Hepatocyte (in vitro differentiated cells): ENCODE measurements around the gene SERPINE1. TPM values are rescaled to one million over a fixed set of nuclear protein-coding genes. Genes with fewer than 3 reads are reported as not detected.
A peak's percentile ranks its signal among the peaks of the same experiment; 100 is the strongest.

Source experiments
- DNase-seq: peaks from one replicate; pipeline ENCODE4 v3.0.0-alpha.2; 2016; ENCODE audit warnings: low spot score
- H2AFZ ChIP-seq: fragments of 200-600 bp; sonication (generic); 2 replicates; pipeline ENCODE4 v1.6.0; 2016; ENCODE audit warnings: antibody characterized with exemption, mild to moderate bottlenecking
- H3K27ac ChIP-seq: fragments of 200-600 bp; sonication (generic); 2 replicates; pipeline ENCODE4 v1.5.1; 2016; ENCODE audit warnings: mild to moderate bottlenecking
- H3K27me3 ChIP-seq: fragments of 200-600 bp; sonication (generic); 2 replicates; pipeline ENCODE4 v1.6.1; 2016
- H3K36me3 ChIP-seq: fragments of 200-600 bp; sonication (generic); replicated peaks from 2 replicates; pipeline ENCODE4 v1.5.1; 2016; ENCODE audit warnings: low read depth; ENCODE audit not compliant: insufficient read depth
- H3K4me1 ChIP-seq: fragments of 200-600 bp; sonication (generic); 2 replicates; pipeline ENCODE4 v1.5.1; 2016; ENCODE audit warnings: mild to moderate bottlenecking, moderate library complexity; ENCODE audit not compliant: insufficient read depth
- H3K4me2 ChIP-seq: fragments of 200-600 bp; sonication (generic); 2 replicates; pipeline ENCODE4 v1.6.0; 2016
- H3K4me3 ChIP-seq: fragments of 200-600 bp; sonication (generic); 2 replicates; pipeline ENCODE4 v1.5.1; 2016; ENCODE audit warnings: mild to moderate bottlenecking
- H3K79me2 ChIP-seq: fragments of 200-600 bp; sonication (generic); 2 replicates; pipeline ENCODE4 v1.6.0; 2017; ENCODE audit warnings: mild to moderate bottlenecking
- H3K9me2 ChIP-seq: fragments of 200-600 bp; sonication (generic); replicated peaks from 2 replicates; pipeline ENCODE4 v1.6.0; 2017; ENCODE audit warnings: mild to moderate bottlenecking; ENCODE audit not compliant: insufficient read depth
- H3K9me3 ChIP-seq: fragments of 200-600 bp; sonication (generic); 2 replicates; pipeline ENCODE4 v1.5.1; 2016; ENCODE audit warnings: low read depth, mild to moderate bottlenecking
- H4K20me1 ChIP-seq: fragments of 200-600 bp; sonication (generic); 2 replicates; pipeline ENCODE4 v1.6.0; 2016; ENCODE audit warnings: mild to moderate bottlenecking; ENCODE audit not compliant: insufficient read depth, poor library complexity, severe bottlenecking
- CTCF ChIP-seq: fragments of 200-600 bp; sonication (generic); IDR thresholded peaks from 2 replicates; pipeline ENCODE4 v1.5.1; 2016; ENCODE audit warnings: antibody characterized with exemption, mild to moderate bottlenecking; ENCODE audit not compliant: poor library complexity
- EZH2 ChIP-seq: fragments of 200-600 bp; sonication (generic); IDR thresholded peaks from 2 replicates; pipeline ENCODE4 v1.6.1; 2016; ENCODE audit warnings: antibody characterized with exemption, mild to moderate bottlenecking, borderline replicate concordance
- EZH2phosphoT487 ChIP-seq: fragments of 200-600 bp; sonication (generic); IDR thresholded peaks from one replicate; pipeline ENCODE4 v1.6.1; 2018; ENCODE audit warnings: antibody characterized with exemption, mild to moderate bottlenecking, low read depth, moderate library complexity; ENCODE audit not compliant: unreplicated experiment, severe bottlenecking
- WGBS: methylation state at CpG from one replicate; pipeline ENCODE4 v1.1.6; 2016; ENCODE audit warnings: low lambda C conversion rate; ENCODE audit errors: missing lambda C conversion rate; 5-methylcytosine and 5-hydroxymethylcytosine counted together
- polyA plus RNA-seq: library from polyadenylated mRNA; unstranded; fragments of >200 nt; fragmentation: Nextera tagmentation; extraction: Ambion mirVana; gene quantifications from 2 replicates; pipeline ENCODE4 v1.2.1, GENCODE V29; 2016
- total RNA-seq: library from RNA; depleted of rRNA; stranded (reverse); fragments of >200 nt; gene quantifications from 2 replicates; pipeline ENCODE4 v1.2.3, GENCODE V29; 2014

SERPINE1 gene
- total and polyA plus RNA-seq, 2 experiments from 2014 or later: 98.2 to 185 TPM

- Histone ChIP-seq H3K4me2 (no peak overlapping the region), H3K79me2 (no peaks in the 10 kb centered on the region), H2AFZ (no peak overlapping the region), H3K4me3 (no peak overlapping the region), H3K27me3 (peaks cover 98% of the 10 kb centered on the region), H3K36me3 (no peaks in the 10 kb centered on the region), H3K9me3 (no peaks in the 10 kb centered on the region), H4K20me1 (no peaks in the 10 kb centered on the region), H3K27ac (no peak overlapping the region), H3K4me1 (peaks cover 20% of the 10 kb centered on the region), H3K9me2 (no peaks in the 10 kb centered on the region)
- TF ChIP-seq EZH2phosphoT487: no peak
- TF ChIP-seq CTCF: no peak
- peak; percentile 20 for TF ChIP-seq EZH2
- no peak for DNase-seq
- WGBS: 11% methylated on average over 17 of the region's 17 CpGs
Observed at GRCh38 chr7:101170617-101171441, 43.9 kb downstream of the SERPINE1 start.

- 9% methylated on average over 11 of the region's 13 CpGs for WGBS
- Histone ChIP-seq H3K9me3 (no peaks in the 10 kb centered on the region), H4K20me1 (no peaks in the 10 kb centered on the region), H3K4me2 (no peak overlapping the region), H3K4me1 (peaks cover 20% of the 10 kb centered on the region), H3K27ac (no peak overlapping the region), H3K27me3 (peaks cover 97% of the 10 kb centered on the region), H2AFZ (no peak overlapping the region), H3K4me3 (no peak overlapping the region), H3K79me2 (no peaks in the 10 kb centered on the region), H3K36me3 (no peaks in the 10 kb centered on the region), H3K9me2 (no peaks in the 10 kb centered on the region)
- TF ChIP-seq EZH2phosphoT487 (no peak), EZH2 (no peak), CTCF (no peak)
- DNase-seq: no peak
Observed at GRCh38 chr7:101171442-101171837, 44.5 kb downstream of the SERPINE1 start.

GRCh38 chr7:101172005-101172853 lies 45.3 kb downstream of the SERPINE1 start:
- WGBS: 2% methylated on average over 68 of the region's 79 CpGs
- no peaks in the 10 kb centered on the region for H3K9me3 ChIP-seq

More at GRCh38 chr7:101172005-101172853, 45.3 kb downstream of the SERPINE1 start:
- Histone ChIP-seq H3K36me3 (no peaks in the 10 kb centered on the region), H4K20me1 (no peaks in the 10 kb centered on the region), H3K4me2 (peak overlapping the region; percentile 70), H3K9me2 (no peaks in the 10 kb centered on the region), H3K27me3 (peaks cover 98% of the 10 kb centered on the region), H3K4me3 (no peak overlapping the region), H3K4me1 (peaks cover 20% of the 10 kb centered on the region), H3K79me2 (no peaks in the 10 kb centered on the region), H2AFZ (no peak overlapping the region), H3K27ac (no peak overlapping the region)
- DNase-seq: no peak
- TF ChIP-seq EZH2: peak; percentile 82
- TF ChIP-seq EZH2phosphoT487: peak; percentile 27
- TF ChIP-seq CTCF: no peak
